ENCODE results near the gene UFL1.

The UFL1 gene

DNA sequence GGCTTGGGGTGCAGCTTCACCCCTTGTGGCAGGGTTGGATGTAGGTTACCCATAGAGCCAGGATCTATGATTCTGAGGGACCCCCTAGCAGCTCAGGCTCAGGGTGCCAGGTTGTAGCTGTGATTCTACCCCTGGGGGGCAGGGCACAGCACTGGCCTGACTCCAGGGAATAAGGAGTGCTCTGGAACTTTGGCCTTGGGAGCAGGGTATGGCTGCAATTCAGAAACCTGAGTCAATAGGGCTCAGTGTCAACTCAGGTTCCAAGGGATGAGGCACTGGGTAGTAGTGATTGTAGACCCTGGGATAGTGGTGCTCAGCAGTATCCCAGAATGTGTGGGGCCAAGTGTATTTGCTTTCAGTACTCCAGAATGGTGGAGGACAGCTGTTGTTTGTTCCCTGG is 49.9 kb downstream of the UFL1 start:
- DNase-seq (ENCODE audit: low read depth in 2 of 3, low spot score in 1 of 3): no peak

DNA sequence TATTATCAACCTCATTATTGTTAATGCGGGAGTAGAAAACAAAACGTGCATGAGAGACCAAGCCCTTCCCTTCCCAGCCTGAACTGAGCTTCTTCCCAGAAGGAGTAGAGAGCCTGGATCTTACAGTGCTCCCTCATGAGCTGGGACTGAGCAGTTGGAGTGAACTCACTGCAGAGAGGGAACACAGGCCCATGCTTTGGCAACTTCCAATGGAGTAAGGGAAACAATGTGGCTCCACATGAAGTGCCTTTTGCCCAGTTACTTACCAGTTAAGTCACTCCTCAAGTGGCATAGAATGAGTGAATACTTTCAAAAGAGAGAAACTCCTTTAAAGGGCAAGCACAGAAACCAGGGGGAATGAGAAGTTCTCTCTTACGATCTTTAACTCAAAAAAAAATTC is 53.8 kb downstream of the UFL1 start:
- no peak for DNase-seq (ENCODE audit: low read depth in 2 of 3, low spot score in 1 of 3)

DNA sequence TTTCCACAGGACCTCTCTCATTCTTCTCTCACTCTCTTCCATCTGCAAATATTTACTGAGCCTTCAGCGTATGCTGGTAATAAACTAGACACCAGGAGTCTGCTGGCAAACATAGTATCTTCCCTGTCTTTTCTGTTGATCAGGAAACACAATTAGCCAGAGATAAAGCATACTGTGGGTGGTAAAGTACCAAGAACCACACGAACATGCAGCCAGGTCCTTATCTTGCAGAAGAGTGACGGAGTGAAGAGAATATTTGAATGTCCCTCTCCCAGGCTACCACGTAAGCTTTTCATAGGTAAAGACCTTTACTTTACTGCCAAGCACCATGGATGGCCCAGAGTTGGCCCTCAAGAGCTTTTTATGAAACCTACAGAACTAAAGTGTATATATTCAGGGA is 54.6 kb downstream of the UFL1 start:
- no peak for DNase-seq (ENCODE audit: low read depth in 2 of 3, low spot score in 1 of 3)

DNA sequence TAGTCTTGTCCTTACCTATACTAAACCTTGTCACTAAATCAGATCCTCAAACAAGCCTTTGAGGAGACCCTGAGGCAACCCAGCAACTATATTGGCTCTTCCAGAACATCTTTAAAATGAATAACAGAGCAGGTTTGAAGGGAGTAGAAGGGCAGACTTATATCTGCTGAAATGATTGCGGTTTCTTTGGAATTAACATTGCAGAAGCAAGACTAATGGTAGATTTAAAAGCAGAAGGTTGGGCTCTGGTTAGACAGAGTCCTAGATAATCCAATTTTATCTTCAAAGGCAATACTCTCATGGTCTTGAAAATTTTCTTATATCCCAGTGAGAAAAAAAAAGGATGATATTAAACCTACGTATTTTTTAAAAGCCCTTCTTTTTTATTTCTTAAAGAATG is 60.4 kb downstream of the UFL1 start:
- no peak for DNase-seq (ENCODE audit: low read depth in 2 of 3, low spot score in 1 of 3)

DNA sequence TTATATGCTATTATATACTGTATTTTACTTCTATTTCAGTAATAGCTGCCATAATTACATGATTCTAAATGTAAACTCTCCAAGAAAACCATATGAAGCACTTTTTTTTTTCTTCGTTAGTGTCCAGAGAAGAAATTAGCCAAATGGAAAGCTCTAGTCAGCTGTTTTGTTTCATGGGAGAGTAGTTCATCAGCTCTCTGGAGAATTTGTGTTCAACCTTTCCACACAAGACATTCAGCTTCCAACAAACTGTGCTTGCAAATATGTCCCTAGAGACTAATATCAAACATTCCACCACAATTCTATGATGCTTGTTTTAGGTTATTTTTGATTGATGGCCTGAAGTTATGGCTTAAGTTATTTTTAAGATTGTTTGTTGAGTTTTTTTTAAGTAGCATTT is 60.8 kb downstream of the UFL1 start:
- no peak for DNase-seq (ENCODE audit: low read depth in 2 of 3, low spot score in 1 of 3)

DNA sequence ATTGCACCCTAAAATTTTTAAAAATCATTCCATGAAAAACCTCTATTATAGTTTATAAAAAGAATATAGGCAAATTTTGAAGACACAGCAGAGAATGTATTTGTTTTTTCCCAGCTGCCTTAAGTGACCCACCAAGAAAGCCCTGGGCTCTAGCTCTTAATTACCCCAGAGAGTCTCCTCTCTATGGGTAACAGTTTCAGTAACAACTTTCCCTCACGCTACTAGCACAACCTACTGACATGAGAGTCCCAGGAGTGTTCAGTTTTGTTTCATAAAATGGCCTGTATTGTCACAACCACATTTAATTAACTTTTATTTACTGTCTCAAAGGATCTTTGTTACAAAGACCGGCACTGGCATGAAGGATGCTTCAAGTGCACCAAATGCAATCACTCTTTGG is 82.8 kb downstream of the UFL1 start:
- DNase-seq (ENCODE audit: low read depth in 2 of 3, low spot score in 1 of 3): no peak

Data from stimulated activated CD4-positive, alpha-beta T cell treated with anti-CD3 and anti-CD28 coated beads, Interleukin-12 subunit alpha, Interleukin-12 subunit beta, amount 100 ng/mL, for 48 hours (primary cell).